Epithelial cell of esophagus (primary cell): Measurements from ENCODE around the gene DGKG.

Experiments
- DNase-seq: peaks from one replicate; pipeline ENCODE4 v3.0.0; 2010; ENCODE audit warnings: low read depth
- H3K4me3 ChIP-seq: 2 replicates; pipeline ENCODE4 v1.5.1; 2011; ENCODE audit warnings: mild to moderate bottlenecking, low read length, control low read depth
- TF ChIP-seq, protein P1 (sequence below): IDR thresholded peaks from 2 replicates; pipeline ENCODE4 v1.5.1; 2011; ENCODE audit warnings: low read depth, mild to moderate bottlenecking, low read length, control low read depth, inconsistent platforms; ENCODE audit not compliant: insufficient read depth; ENCODE audit errors: missing control alignments

DGKG gene

DNA sequence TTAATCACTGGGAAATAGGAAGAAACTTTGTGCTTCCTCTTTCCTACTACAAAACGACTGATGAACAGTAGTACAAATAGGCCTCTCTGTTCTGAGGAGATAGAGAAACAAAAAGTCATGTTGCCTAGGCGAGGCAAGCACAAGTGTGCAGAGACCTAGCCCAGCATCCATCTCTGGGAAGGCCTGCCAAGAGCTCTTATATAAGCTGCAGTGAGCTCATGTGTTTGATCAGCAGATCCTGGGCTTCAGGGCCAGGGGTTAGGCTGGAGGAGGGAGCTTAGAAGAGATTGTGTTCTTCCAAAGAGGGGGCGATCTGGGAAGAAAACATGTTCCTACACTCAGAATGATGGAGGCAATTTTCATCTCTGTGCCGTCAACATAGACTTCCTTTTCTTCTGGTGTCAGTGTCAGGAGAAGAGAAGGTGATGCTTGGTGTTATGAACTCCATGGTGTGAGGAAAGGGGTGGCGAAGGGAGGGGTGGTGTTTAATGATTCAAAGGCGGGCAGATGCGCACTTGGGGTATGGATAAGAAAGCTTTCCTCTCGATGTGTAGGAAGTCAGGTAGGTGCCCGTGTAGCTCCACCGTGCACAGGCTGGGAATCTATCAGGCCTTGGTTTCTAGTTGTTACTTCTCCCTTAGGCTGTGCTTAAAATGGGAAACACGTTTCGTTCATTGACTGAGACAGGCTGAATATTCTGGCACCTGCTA lies 223.6 kb downstream of the DGKG start:
- no peak overlapping the region for H3K4me3 ChIP-seq
- no peak for DNase-seq
- TF ChIP-seq, protein P1, sequence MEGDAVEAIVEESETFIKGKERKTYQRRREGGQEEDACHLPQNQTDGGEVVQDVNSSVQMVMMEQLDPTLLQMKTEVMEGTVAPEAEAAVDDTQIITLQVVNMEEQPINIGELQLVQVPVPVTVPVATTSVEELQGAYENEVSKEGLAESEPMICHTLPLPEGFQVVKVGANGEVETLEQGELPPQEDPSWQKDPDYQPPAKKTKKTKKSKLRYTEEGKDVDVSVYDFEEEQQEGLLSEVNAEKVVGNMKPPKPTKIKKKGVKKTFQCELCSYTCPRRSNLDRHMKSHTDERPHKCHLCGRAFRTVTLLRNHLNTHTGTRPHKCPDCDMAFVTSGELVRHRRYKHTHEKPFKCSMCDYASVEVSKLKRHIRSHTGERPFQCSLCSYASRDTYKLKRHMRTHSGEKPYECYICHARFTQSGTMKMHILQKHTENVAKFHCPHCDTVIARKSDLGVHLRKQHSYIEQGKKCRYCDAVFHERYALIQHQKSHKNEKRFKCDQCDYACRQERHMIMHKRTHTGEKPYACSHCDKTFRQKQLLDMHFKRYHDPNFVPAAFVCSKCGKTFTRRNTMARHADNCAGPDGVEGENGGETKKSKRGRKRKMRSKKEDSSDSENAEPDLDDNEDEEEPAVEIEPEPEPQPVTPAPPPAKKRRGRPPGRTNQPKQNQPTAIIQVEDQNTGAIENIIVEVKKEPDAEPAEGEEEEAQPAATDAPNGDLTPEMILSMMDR, result no peak

DNA sequence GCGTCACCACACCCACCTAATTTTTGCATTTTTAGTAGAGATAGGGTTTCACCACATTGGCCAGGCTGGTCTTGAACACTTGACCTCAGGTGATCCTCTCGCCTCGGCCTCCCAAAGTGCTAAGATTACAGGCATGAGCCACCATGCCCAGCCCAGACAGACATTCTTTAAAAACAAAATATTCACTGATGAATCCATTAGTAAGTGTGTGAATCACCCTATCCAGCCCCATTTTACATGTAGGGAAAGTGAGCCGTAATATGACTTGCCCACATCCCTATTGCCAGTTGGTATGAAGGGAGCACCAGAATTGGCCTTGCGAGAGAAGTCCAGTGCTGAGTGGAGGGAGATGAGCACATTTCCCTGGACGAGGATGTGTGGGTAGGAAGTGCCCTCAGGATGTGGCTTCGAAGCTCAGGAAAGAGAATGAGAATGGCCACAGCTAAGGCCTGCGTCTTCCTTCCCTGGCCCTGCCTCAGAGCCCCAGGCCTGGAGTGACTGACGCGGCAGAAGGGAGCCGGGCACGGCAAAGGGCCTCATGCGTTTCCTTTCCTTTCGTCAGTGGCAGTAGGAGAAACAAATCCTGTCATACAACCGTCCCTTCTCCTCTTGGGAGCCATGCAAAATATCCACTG lies 224.9 kb downstream of the DGKG start:
- no peak for DNase-seq
- TF ChIP-seq, protein P1, result no peak
- no peak overlapping the region for H3K4me3 ChIP-seq

DNA sequence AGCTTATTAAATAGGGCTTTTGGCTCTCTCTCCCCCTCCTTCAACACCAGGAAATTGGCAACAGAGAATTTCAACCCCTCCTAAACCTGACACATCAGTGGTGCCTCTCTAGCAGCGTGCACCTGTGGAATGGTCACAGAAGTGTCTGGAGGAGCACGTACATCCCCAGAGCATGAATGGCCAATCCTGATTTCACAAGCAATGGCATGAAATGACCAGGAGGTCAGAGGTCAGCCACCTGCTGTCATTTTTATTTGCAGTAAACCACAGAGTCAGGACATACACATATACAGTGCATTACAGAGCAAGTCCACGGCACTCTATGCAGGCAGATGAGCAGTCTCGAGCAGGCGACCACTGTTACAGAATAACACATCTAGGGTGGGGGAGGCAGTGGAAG lies 228.1 kb downstream of the DGKG start:
- TF ChIP-seq, protein P1, result no peak
- H3K4me3 ChIP-seq, result no peak overlapping the region
- no peak for DNase-seq

DNA sequence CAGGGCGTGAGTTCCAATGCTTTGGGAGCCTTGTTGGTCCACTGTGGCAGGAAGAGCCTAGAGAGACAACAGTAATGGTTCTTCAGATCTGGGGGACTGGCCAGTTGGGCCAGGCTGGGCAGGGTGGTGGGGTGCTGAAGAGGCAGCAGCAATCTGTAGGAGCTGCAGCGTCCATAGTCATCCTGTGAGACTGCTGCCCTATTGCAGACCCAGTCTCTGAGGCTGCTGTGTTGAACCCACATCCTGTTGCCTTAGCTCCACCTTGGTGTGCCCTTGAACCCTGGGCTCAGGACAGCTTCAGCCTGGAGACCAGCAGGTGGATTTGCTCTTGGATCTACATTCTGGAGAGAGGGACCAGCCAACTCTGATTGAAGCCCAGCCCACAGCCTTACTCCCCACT lies 229.5 kb downstream of the DGKG start:
- no peak for DNase-seq
- H3K4me3 ChIP-seq, result no peak overlapping the region
- TF ChIP-seq, protein P1, result no peak

DNA sequence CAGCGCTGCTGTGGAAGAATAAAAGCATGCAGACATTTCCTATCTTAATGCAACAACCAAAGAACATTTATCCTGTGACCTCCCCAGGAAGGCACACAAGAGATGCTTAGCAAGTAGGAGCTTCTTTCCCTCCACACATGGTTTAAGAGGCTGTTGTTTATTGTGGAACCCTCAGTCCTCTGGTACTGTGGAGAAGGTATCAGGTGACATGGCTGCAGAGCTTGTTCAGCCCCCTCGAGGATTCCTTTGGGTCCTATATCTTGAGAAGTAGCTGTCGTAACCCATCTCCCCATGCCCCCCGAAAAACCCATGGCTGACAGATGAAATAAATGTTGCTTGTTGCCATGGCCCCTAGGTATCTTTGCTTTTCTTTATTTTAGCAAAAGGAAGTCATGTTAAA lies 232.8 kb downstream of the DGKG start:
- no peak overlapping the region for H3K4me3 ChIP-seq
- TF ChIP-seq, protein P1, result no peak
- DNase-seq, result no peak

DNA sequence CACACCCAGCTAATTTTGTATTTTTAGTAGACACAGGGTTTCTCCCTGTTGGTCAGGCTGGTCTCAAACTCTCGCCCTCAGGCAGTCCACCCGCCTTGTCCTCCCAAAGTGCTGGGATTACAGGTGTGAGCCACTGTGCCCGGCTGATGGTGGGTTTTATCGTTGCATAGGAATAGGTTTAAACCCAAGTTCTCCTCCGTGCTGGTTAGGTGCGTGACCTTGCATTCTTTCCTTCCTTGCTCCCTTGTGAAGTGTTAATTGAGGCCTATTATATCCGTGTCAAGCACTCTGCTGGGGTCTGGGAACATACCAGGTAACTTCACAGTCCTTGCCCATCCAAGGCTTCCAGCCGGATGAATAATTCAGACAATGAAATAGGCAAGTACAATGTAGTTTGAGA lies 233.9 kb downstream of the DGKG start:
- no peak overlapping the region for H3K4me3 ChIP-seq
- TF ChIP-seq, protein P1, result no peak
- no peak for DNase-seq

DNA sequence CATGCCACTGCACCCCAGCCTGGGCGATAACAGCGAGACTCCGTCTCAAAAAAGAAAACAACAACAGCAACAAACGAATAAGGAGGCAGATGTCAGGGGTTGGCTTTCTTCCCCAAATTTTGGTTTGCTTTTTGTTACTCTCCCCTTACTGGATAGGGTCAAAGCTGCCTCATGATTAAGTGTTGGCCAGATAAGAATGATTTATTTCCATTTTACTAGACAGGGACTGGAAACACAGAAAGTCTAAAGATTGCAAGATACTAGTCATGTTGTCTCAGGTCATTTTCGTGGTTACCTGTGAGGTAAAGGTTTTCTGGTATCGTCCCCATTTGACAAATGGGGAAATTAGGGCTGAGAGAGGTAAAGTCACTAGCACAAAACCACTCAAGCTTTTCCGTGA lies 234.6 kb downstream of the DGKG start:
- no peak for DNase-seq
- TF ChIP-seq, protein P1, result no peak
- no peak overlapping the region for H3K4me3 ChIP-seq
